Tibial artery (tissue), 4 donors: Measurements from ENCODE around the gene DCTN2.
A peak's percentile ranks its signal among the peaks of the same experiment; 100 is the strongest.

Experiments used
- DNase-seq, 2 donors: peaks; one replicate each; pipeline ENCODE4 v3.0.0-alpha.2; 2019
- H3K27ac ChIP-seq, 2 donors: fragments of 200-600 bp; sonication (generic) in 1 of 2; 1 replicate in 1 of 2; 2 replicates in 1 of 2; pipeline ENCODE4 v1.5.1; 2018 to 2019; ENCODE audit warnings: mild to moderate bottlenecking in 1 of 2
- H3K27me3 ChIP-seq, 2 donors: fragments of 200-600 bp; sonication (generic) in 1 of 2; one replicate each; pipeline versions ENCODE4 v1.5.1 to v1.6.0; 2016 to 2019
- H3K36me3 ChIP-seq, 3 donors: fragments of 200-600 bp; sonication (generic) in 2 of 3; one replicate each; pipeline ENCODE4 v1.5.1; 2016 to 2019; ENCODE audit warnings: mild to moderate bottlenecking in 2 of 3
- H3K4me1 ChIP-seq, 4 donors: fragments of 200-600 bp; sonication (generic) in 2 of 4; 1 replicate in 3 of 4; 2 replicates in 1 of 4; pipeline ENCODE4 v1.5.1; 2016 to 2019
- H3K4me3 ChIP-seq, 2 donors: fragments of 200-600 bp; sonication (generic) in 1 of 2; 1 replicate in 1 of 2; 2 replicates in 1 of 2; pipeline ENCODE4 v1.5.1; 2018 to 2019; ENCODE audit warnings: mild to moderate bottlenecking in 2 of 2
- H3K9me3 ChIP-seq, 3 donors: fragments of 200-600 bp; sonication (generic) in 1 of 3; one replicate each; pipeline ENCODE4 v1.5.1; 2016 to 2019
- intact Hi-C: fragments of 100-400 bp; cut with DNase I; formaldehyde crosslinking; loops from one replicate; pipeline ENCODE4 v1.15.0; 2023; ENCODE audit warnings: low total_unique reads
- TF ChIP-seq, protein P1 (sequence below), 2 experiments: fragments of 200-600 bp in 1 of 2; fragments of 450-650 bp in 1 of 2; IDR thresholded peaks; one replicate each; pipeline ENCODE4 v1.5.1; 2017 to 2019; ENCODE audit warnings: antibody characterized with exemption in 2 of 2, mild to moderate bottlenecking in 1 of 2, moderate library complexity in 1 of 2

The DCTN2 gene

DNA sequence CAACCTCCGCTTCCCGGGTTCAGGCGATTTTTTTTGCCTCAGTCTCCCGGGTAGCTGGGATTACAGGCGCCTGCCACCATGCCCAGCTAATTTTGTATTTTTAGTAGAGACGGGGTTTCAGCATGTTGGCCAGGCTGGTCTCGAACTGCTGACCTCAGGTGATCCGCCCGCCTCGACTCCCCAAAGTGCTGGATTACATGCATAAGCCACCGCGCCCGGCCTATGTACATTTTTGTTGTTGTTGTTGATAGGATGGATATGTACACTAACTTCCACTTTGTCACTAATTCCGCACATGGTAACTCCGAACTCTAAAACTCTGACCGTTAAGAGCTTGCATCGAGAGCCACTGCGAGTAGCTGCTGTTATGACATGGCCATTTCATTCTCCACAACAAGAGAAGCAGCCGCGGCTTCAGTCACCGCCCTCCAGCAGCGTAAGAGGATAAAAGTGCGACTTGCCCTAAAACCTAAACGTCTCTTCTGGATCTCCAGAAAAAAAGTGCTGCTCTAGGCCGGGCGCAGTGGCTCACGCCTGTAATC lies 59.9 kb downstream of the DCTN2 start:
- peaks cover 0 to 17% (median 13%) of the 10 kb centered on the region in 4 donors for H3K4me1 ChIP-seq
- H3K4me3 ChIP-seq, result peak overlapping the region; percentile 86 to 98
- peak overlapping the region; percentile 78 to 82 for H3K27ac ChIP-seq
- peaks cover 25 to 30% (median 26%) of the 10 kb centered on the region in 3 donors for H3K36me3 ChIP-seq
- TF ChIP-seq, protein P1, sequence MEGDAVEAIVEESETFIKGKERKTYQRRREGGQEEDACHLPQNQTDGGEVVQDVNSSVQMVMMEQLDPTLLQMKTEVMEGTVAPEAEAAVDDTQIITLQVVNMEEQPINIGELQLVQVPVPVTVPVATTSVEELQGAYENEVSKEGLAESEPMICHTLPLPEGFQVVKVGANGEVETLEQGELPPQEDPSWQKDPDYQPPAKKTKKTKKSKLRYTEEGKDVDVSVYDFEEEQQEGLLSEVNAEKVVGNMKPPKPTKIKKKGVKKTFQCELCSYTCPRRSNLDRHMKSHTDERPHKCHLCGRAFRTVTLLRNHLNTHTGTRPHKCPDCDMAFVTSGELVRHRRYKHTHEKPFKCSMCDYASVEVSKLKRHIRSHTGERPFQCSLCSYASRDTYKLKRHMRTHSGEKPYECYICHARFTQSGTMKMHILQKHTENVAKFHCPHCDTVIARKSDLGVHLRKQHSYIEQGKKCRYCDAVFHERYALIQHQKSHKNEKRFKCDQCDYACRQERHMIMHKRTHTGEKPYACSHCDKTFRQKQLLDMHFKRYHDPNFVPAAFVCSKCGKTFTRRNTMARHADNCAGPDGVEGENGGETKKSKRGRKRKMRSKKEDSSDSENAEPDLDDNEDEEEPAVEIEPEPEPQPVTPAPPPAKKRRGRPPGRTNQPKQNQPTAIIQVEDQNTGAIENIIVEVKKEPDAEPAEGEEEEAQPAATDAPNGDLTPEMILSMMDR (IDR thresholded peaks at IDR 0.05), result no peak
- peaks cover 0 to 6% of the 10 kb centered on the region in 2 donors for H3K27me3 ChIP-seq
- intact Hi-C loops, result loop anchor here (10.0 kb wide), 1 partner anchor 138 kb away; no protein-coding TSS in a partner anchor
- DNase-seq, result no peak
- no peaks in the 10 kb centered on the region for H3K9me3 ChIP-seq

DNA sequence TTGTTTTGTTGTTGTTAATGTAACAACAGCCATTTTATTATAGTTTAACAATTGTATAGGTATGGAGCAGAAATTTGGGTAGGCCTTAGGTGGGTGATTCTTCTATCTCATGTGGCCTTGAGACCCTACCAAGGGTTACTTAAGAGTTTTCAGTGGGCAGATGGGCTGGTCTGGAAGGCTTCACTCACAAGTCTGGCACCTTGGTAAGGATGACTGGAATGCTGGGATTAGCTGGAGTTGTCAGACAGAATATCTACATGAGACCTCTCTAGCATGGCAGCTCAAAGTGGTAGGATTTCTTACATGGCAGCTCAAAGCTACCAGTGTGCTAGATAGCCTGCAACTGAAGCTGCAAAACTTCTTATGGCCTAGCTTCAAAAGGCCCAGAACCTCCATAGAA lies 61.3 kb downstream of the DCTN2 start:
- Histone ChIP-seq H3K36me3 (peaks cover 12 to 15% (median 15%) of the 10 kb centered on the region in 3 donors), H3K4me3 (no peak overlapping the region), H3K27me3 (peaks cover 0 to 6% of the 10 kb centered on the region in 2 donors), H3K4me1 (peaks cover 0 to 17% (median 13%) of the 10 kb centered on the region in 4 donors), H3K9me3 (no peaks in the 10 kb centered on the region), H3K27ac (no peak overlapping the region)
- intact Hi-C loops, result loop anchor here (10.0 kb wide), 1 partner anchor 139 kb away; no protein-coding TSS in a partner anchor
- TF ChIP-seq, protein P1 (IDR thresholded peaks at IDR 0.05), result no peak
- DNase-seq, result no peak

DNA sequence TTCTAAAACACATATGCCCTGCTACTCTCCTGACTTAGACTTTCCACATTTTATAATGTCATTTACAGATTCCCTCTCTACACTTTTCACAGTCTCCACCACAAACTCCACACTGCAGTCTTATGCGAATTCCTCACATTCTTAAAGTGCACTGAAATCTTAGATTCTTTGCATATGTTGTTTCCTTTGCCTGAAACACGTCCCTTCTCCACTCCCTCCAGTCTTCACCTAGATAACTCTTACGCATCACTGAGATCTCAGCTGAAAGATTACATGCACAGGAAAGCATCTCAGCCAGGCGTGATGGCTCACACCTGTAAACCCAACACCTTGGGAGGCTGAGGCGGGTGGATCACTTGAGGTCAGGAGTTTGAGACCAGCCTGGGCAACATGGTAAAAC lies 63.5 kb downstream of the DCTN2 start:
- Histone ChIP-seq H3K4me1 (peaks cover 0 to 7% (median 3%) of the 10 kb centered on the region in 4 donors), H3K9me3 (no peaks in the 10 kb centered on the region), H3K27ac (no peak overlapping the region), H3K27me3 (peaks cover 0 to 14% of the 10 kb centered on the region in 2 donors), H3K36me3 (no peaks in the 10 kb centered on the region), H3K4me3 (no peak overlapping the region)
- intact Hi-C loops, result loop anchor here (10.0 kb wide), 1 partner anchor 141 kb away; no protein-coding TSS in a partner anchor
- TF ChIP-seq, protein P1 (IDR thresholded peaks at IDR 0.05), result no peak
- no peak for DNase-seq

DNA sequence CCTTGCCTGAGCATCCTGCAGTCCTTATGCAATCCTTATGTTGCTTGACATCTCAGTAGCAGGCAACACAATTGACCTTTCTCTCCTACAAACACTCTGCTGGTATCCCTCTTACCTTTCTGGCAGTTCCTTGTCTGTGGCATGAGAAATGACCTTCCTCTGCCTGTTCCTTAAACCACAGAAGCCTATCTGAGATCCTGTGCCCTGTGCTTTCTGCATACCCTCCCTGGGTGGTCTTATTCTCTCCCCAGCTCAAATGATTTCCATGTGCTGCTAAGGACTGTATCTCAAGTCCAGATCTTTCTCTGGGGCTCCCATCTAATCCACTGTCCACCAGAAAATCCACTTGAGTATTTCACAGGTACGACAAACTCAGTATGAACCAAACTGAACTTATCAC lies 65.3 kb downstream of the DCTN2 start:
- Histone ChIP-seq H3K27me3 (peaks cover 0 to 29% of the 10 kb centered on the region in 2 donors), H3K4me3 (no peak overlapping the region), H3K27ac (no peak overlapping the region), H3K9me3 (no peaks in the 10 kb centered on the region), H3K36me3 (no peaks in the 10 kb centered on the region), H3K4me1 (no peaks in the 10 kb centered on the region)
- no peak for DNase-seq
- TF ChIP-seq, protein P1 (IDR thresholded peaks at IDR 0.05), result no peak
- intact Hi-C loops, result loop anchor here (10.0 kb wide), 1 partner anchor 143 kb away; no protein-coding TSS in a partner anchor
